HL-60/S4 treated with phorbol 12-myristate 13-acetate at 8.2 ng/mL for 4 days and 3 days (cell line): ENCODE measurements around the gene ARHGAP4.

Experiments used
- in situ Hi-C: fragments of 300-500 bp; cut with MboI; formaldehyde crosslinking; loops from 2 replicates; pipeline ENCODE4 v1.15.0; 2022; ENCODE audit warnings: low sequenced_read_pairs

Gene ARHGAP4

GRCh38 chrX:153883163-153883843 lies 42.8 kb downstream of the ARHGAP4 start:
- in situ Hi-C loops = no loop called here

- in situ Hi-C loops = no loop called here
These were observed 43.5 kb downstream of the ARHGAP4 start for GRCh38 chrX:153882557-153882956.

- in situ Hi-C loops = no loop called here
These were observed 44.0 kb downstream of the ARHGAP4 start for GRCh38 chrX:153882086-153882498.

- in situ Hi-C loops = no loop called here
These were observed 44.8 kb downstream of the ARHGAP4 start for GRCh38 chrX:153881281-153881680.

GRCh38 chrX:153880440-153880815 lies 45.6 kb downstream of the ARHGAP4 start:
- in situ Hi-C loops = no loop called here

GRCh38 chrX:153879741-153880439 lies 46.2 kb downstream of the ARHGAP4 start:
- in situ Hi-C loops = no loop called here

- in situ Hi-C loops = no loop called here
These were observed 47.0 kb downstream of the ARHGAP4 start for GRCh38 chrX:153878969-153879653.

- in situ Hi-C loops = no loop called here
These were observed 47.7 kb downstream of the ARHGAP4 start for GRCh38 chrX:153878345-153878744.

- in situ Hi-C loops = no loop called here
These were observed 48.3 kb downstream of the ARHGAP4 start for GRCh38 chrX:153877571-153878261.

- in situ Hi-C loops = no loop called here
These were observed 50.0 kb downstream of the ARHGAP4 start for GRCh38 chrX:153876112-153876491.

GRCh38 chrX:153875391-153876111 lies 50.5 kb downstream of the ARHGAP4 start:
- in situ Hi-C loops = no loop called here

- in situ Hi-C loops = no loop called here
These were observed 51.5 kb downstream of the ARHGAP4 start for GRCh38 chrX:153874366-153875125.

GRCh38 chrX:153874085-153874365 lies 52.0 kb downstream of the ARHGAP4 start:
- in situ Hi-C loops = no loop called here

- in situ Hi-C loops = no loop called here
These were observed 52.6 kb downstream of the ARHGAP4 start for GRCh38 chrX:153873282-153874084.

GRCh38 chrX:153871946-153872878 lies 53.9 kb downstream of the ARHGAP4 start:
- in situ Hi-C loops = no loop called here

- in situ Hi-C loops = no loop called here
These were observed 54.6 kb downstream of the ARHGAP4 start for GRCh38 chrX:153871451-153871850.

- in situ Hi-C loops = no loop called here
These were observed 55.2 kb downstream of the ARHGAP4 start for GRCh38 chrX:153870791-153871360.

- in situ Hi-C loops = no loop called here
These were observed 55.8 kb downstream of the ARHGAP4 start for GRCh38 chrX:153870288-153870690.
